ENCODE data around the gene AKT2. TPM values are rescaled to one million over a fixed set of nuclear protein-coding genes. Genes with fewer than 3 reads are reported as not detected.

Gene AKT2
- total RNA-seq, 1 donor from 2014 or later = 105 TPM

- H3K36me3 ChIP-seq = no peaks in the 10 kb centered on the region
- DNase-seq (ENCODE audit: extremely low spot score in 2 of 2) = no peak
- H3K9me3 ChIP-seq = no peaks in the 10 kb centered on the region
- intact Hi-C loops (cut with DNase I) = no loop called here
- no peak for TF ChIP-seq CTCF (IDR thresholded peaks at IDR 0.05)
- no peak for TF ChIP-seq POLR2AphosphoS5 (IDR thresholded peaks at IDR 0.05; ENCODE audit: insufficient read depth in 1 of 2, low read depth in 1 of 2)
- no peak for TF ChIP-seq POLR2A (IDR thresholded peaks at IDR 0.05)
- no peak overlapping the region for H3K4me3 ChIP-seq
- no peaks in the 10 kb centered on the region for H3K27me3 ChIP-seq
- H3K4me1 ChIP-seq = no peaks in the 10 kb centered on the region
- H3K27ac ChIP-seq = no peak overlapping the region
Measured at GRCh38 chr19:40300668-40301067, 15.5 kb upstream of the AKT2 start.

GRCh38 chr19:40298026-40298425 is 12.9 kb upstream of the AKT2 start:
- no peak overlapping the region for H3K4me3 ChIP-seq
- H3K9me3 ChIP-seq = no peaks in the 10 kb centered on the region
- DNase-seq (ENCODE audit: extremely low spot score in 2 of 2) = no peak
- intact Hi-C loops (cut with DNase I) = no loop called here
- no peak overlapping the region for H3K27ac ChIP-seq
- H3K36me3 ChIP-seq = no peaks in the 10 kb centered on the region
- no peaks in the 10 kb centered on the region for H3K4me1 ChIP-seq
- no peaks in the 10 kb centered on the region for H3K27me3 ChIP-seq
- TF ChIP-seq POLR2AphosphoS5 (IDR thresholded peaks at IDR 0.05; ENCODE audit: insufficient read depth in 1 of 2, low read depth in 1 of 2) (no peak), POLR2A (IDR thresholded peaks at IDR 0.05) (no peak), CTCF (IDR thresholded peaks at IDR 0.05) (no peak)

- no peaks in the 10 kb centered on the region for H3K27me3 ChIP-seq
- no peaks in the 10 kb centered on the region for H3K4me1 ChIP-seq
- H3K9me3 ChIP-seq = no peaks in the 10 kb centered on the region
- H3K36me3 ChIP-seq = no peaks in the 10 kb centered on the region
- TF ChIP-seq POLR2AphosphoS5 (IDR thresholded peaks at IDR 0.05; ENCODE audit: insufficient read depth in 1 of 2, low read depth in 1 of 2) = no peak
- TF ChIP-seq POLR2A (IDR thresholded peaks at IDR 0.05) = no peak
- no peak for TF ChIP-seq CTCF (IDR thresholded peaks at IDR 0.05)
- no peak for DNase-seq (ENCODE audit: extremely low spot score in 2 of 2)
- no peak overlapping the region for H3K4me3 ChIP-seq
- intact Hi-C loops (cut with DNase I) = no loop called here
- H3K27ac ChIP-seq = no peak overlapping the region
Measured at GRCh38 chr19:40294560-40294959, 9.4 kb upstream of the AKT2 start.

GRCh38 chr19:40286971-40287421 is 1.9 kb upstream of the AKT2 start:
- H3K36me3 ChIP-seq = no peaks in the 10 kb centered on the region
- no peak overlapping the region for H3K27ac ChIP-seq
- intact Hi-C loops (cut with DNase I) = no loop called here
- TF ChIP-seq POLR2A (IDR thresholded peaks at IDR 0.05) = no peak
- TF ChIP-seq POLR2AphosphoS5 (IDR thresholded peaks at IDR 0.05; ENCODE audit: insufficient read depth in 1 of 2, low read depth in 1 of 2) = no peak
- TF ChIP-seq CTCF (IDR thresholded peaks at IDR 0.05) = no peak
- H3K9me3 ChIP-seq = no peaks in the 10 kb centered on the region
- peaks cover 36% of the 10 kb centered on the region for H3K4me1 ChIP-seq
- H3K4me3 ChIP-seq = no peak overlapping the region
- H3K27me3 ChIP-seq = no peaks in the 10 kb centered on the region
- no peak for DNase-seq (ENCODE audit: extremely low spot score in 2 of 2)

GRCh38 chr19:40286235-40286970 is 1.3 kb upstream of the AKT2 start:
- TF ChIP-seq CTCF (IDR thresholded peaks at IDR 0.05) = no peak
- TF ChIP-seq POLR2A (IDR thresholded peaks at IDR 0.05) = no peak
- TF ChIP-seq POLR2AphosphoS5 (IDR thresholded peaks at IDR 0.05; ENCODE audit: insufficient read depth in 1 of 2, low read depth in 1 of 2) = no peak
- H3K4me1 ChIP-seq = peaks cover 42% of the 10 kb centered on the region
- H3K9me3 ChIP-seq = no peaks in the 10 kb centered on the region
- H3K27ac ChIP-seq = peak overlapping the region; percentile 98
- DNase-seq (ENCODE audit: extremely low spot score in 2 of 2) = no peak
- no peaks in the 10 kb centered on the region for H3K27me3 ChIP-seq
- H3K36me3 ChIP-seq = no peaks in the 10 kb centered on the region
- H3K4me3 ChIP-seq = peak overlapping the region; percentile 85 to 93
- intact Hi-C loops (cut with DNase I) = no loop called here

Data from vagina (tissue), 2 donors.